WI38 (cell line): ENCODE data around the gene FSD1.

Experiments used
- H3K4me3 ChIP-seq: 2 replicates; pipeline ENCODE4 v1.5.1; 2011; ENCODE audit warnings: low read depth, mild to moderate bottlenecking, control low read depth, low read length
- CTCF ChIP-seq: IDR thresholded peaks from 2 replicates; pipeline ENCODE4 v1.5.1; 2012; ENCODE audit warnings: low read depth, mild to moderate bottlenecking, control low read depth, low read length

The FSD1 gene

GRCh38 chr19:4300589-4300988, 3.8 kb upstream of the FSD1 start:
- H3K4me3 ChIP-seq, result no peak overlapping the region
- no peak for TF ChIP-seq CTCF

- TF ChIP-seq CTCF, result no peak
Measured at GRCh38 chr19:4301590-4302242, 2.7 kb upstream of the FSD1 start.

DNA sequence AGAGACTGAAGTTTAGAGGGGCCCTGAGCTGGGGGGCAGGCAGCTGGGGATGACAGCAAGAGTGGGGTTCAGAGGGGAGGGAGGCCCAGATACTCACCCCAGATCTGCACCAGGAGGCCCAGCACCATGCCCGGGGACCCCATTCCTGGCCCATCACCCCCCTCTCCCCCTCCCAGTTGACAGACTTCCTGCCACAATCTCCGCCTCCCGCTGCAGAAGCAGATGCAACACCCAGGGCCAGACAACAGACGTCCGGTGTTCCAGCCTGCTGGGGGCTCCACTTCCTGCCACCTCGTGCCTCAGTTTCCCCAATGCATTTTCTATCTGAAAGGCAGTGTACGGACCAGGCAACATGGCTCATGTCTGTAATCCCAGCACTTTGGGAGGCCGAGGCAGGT, 2.2 kb upstream of the FSD1 start, which contains the start of gene TMIGD2:
TMIGD2 (minus strand) TSS at position 147 of the 398 bp plus-strand sequence; CDS start at position 143, 4 bp downstream.
- no peak for TF ChIP-seq CTCF
- no peak within 1 kb of the TSS for H3K4me3 ChIP-seq

More at GRCh38 chr19:4301590-4302242, 2.7 kb upstream of the FSD1 start:
- no peak overlapping the region for H3K4me3 ChIP-seq

DNA sequence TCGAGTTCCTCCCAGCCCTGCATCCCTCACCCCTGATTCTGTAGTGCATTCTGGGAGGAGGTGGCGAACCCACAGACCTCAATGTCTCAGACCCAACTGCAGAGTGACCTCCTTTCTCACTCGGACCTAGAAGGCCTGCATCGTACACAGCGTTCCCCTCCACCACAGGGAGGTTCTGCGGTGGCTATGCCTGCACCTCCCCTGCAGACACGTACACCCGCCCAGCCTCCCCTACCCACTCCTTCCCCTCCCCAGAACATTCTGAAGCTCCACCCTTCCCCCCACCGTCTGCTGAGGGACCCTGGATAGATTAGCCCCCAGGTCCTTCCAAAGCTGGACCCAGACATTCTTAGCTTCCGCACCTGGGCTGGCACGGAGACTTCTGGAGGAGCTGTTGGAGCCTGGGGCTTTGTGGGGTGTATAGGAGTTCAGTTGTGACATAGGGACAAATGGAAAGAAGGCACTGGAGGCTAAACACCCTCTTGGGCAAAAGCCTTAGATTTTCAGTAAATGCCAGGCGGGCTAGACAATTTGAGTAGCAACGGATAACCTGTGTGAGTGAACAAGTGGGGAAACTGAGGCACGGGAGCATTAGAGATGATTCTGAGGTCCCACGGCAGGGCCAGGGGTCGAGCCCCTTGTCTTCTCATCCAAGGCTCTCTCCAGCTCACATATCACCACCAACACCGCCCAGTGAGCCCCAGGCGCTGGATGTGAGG, 420 bp upstream of the FSD1 start:
- no peak for TF ChIP-seq CTCF
- H3K4me3 ChIP-seq, result no peak overlapping the region

DNA sequence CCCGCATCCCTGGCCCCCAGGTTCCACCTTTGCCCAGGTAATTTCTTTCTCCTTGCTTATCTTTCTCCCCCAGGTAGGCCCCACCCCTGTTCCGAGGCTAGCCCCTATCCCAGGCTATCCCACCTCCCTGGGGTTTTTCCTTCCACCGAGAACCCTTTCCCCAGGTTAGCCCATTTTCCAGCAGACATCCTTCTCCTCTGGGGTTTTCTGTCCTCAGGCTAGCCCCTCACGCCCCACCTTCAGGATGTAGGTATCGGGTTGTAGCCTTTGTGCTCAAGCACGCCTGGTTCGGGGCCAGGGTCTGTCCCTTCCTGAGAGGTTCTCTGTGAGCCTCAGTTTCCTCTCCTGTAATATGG, 837 bp downstream of the FSD1 start:
- no peak for TF ChIP-seq CTCF
- H3K4me3 ChIP-seq, result no peak overlapping the region

DNA sequence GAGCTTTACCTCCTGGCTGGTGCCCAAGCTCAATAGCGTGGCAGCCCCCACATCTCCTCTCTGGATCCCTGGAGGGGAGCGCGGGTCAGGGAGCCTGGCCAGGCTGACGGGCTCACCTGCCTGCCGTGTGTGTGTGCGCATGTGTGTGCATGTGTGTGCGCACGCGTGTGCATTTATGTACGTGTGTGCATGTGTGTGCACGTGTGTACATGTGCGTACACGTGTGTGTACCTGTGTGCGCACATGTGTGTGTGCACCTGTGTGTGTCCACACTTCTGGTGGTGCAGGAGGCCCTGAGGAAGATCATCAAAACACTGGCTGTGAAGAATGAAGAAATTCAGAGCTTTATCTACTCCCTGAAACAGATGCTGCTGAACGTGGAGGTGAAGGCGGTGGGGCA, 1.3 kb downstream of the FSD1 start:
- no peak overlapping the region for H3K4me3 ChIP-seq
- TF ChIP-seq CTCF, result no peak
